Mesothelial cell of epicardium (in vitro differentiated cells): ENCODE data around the gene CAPSL. TPM values are rescaled to one million over a fixed set of nuclear protein-coding genes. Genes with fewer than 3 reads are reported as not detected.

Experiments used
- DNase-seq, 2 experiments: peaks; one replicate each; pipeline ENCODE4 v3.0.0; 2021; ENCODE audit warnings: low spot score in 2 of 2; ENCODE audit not compliant: unreplicated experiment in 2 of 2
- H3K27ac Mint-ChIP-seq: 2 replicates; pipeline ENCODE4 v1.8.0; 2021; ENCODE audit warnings: mixed read lengths
- H3K27me3 Mint-ChIP-seq: 2 replicates; pipeline ENCODE4 v1.8.0; 2021; ENCODE audit warnings: low read depth, mixed read lengths
- H3K36me3 Mint-ChIP-seq: 2 replicates; pipeline ENCODE4 v1.8.0; 2021; ENCODE audit warnings: mixed read lengths
- H3K4me1 Mint-ChIP-seq: 2 replicates; pipeline ENCODE4 v1.8.0; 2021; ENCODE audit warnings: mixed read lengths
- H3K4me3 Mint-ChIP-seq: 2 replicates; pipeline ENCODE4 v1.8.0; 2021; ENCODE audit warnings: mild to moderate bottlenecking, moderate library complexity, mixed read lengths
- H3K9me3 Mint-ChIP-seq: 2 replicates; pipeline ENCODE4 v1.8.0; 2021; ENCODE audit warnings: mixed read lengths
- CTCF ChIP-seq: fragments of 200-600 bp; sonication (generic); IDR thresholded peaks from one replicate; pipeline ENCODE4 v1.5.0; 2021; ENCODE audit warnings: antibody characterized with exemption; ENCODE audit not compliant: unreplicated experiment
- total RNA-seq: library from RNA; stranded (reverse); gene quantifications from 3 replicates; pipeline ENCODE4 v1.2.1, GENCODE V29; 2021

Gene CAPSL
- total RNA-seq, 1 donor from 2014 or later: not detected

- Mint-ChIP-seq H3K4me3 (no peak overlapping the region), H3K4me1 (peaks cover 7% of the 10 kb centered on the region), H3K36me3 (no peaks in the 10 kb centered on the region), H3K27ac (no peak overlapping the region), H3K9me3 (peaks cover 9% of the 10 kb centered on the region), H3K27me3 (peaks cover 2% of the 10 kb centered on the region)
- no peak for DNase-seq
- TF ChIP-seq CTCF: no peak
Observed at GRCh38 chr5:35904443-35905132, 33.8 kb downstream of the CAPSL start.

GRCh38 chr5:35903631-35904203 lies 34.7 kb downstream of the CAPSL start:
- no peak overlapping the region for H3K27ac Mint-ChIP-seq
- peaks cover 2% of the 10 kb centered on the region for H3K4me1 Mint-ChIP-seq
- TF ChIP-seq CTCF: no peak
- no peak overlapping the region for H3K4me3 Mint-ChIP-seq
- DNase-seq: no peak
- no peaks in the 10 kb centered on the region for H3K36me3 Mint-ChIP-seq
- peaks cover 9% of the 10 kb centered on the region for H3K9me3 Mint-ChIP-seq
- peaks cover 2% of the 10 kb centered on the region for H3K27me3 Mint-ChIP-seq

- peaks cover 9% of the 10 kb centered on the region for H3K9me3 Mint-ChIP-seq
- no peaks in the 10 kb centered on the region for H3K36me3 Mint-ChIP-seq
- no peak overlapping the region for H3K4me3 Mint-ChIP-seq
- H3K4me1 Mint-ChIP-seq: no peaks in the 10 kb centered on the region
- TF ChIP-seq CTCF: no peak
- no peak for DNase-seq
- H3K27ac Mint-ChIP-seq: no peak overlapping the region
- peaks cover 2% of the 10 kb centered on the region for H3K27me3 Mint-ChIP-seq
Observed at GRCh38 chr5:35902046-35902672, 36.3 kb downstream of the CAPSL start.

- H3K9me3 Mint-ChIP-seq: peaks cover 9% of the 10 kb centered on the region
- peaks cover 2% of the 10 kb centered on the region for H3K27me3 Mint-ChIP-seq
- H3K4me3 Mint-ChIP-seq: no peak overlapping the region
- H3K27ac Mint-ChIP-seq: no peak overlapping the region
- H3K36me3 Mint-ChIP-seq: no peaks in the 10 kb centered on the region
- TF ChIP-seq CTCF: no peak
- no peak for DNase-seq
- no peaks in the 10 kb centered on the region for H3K4me1 Mint-ChIP-seq
Observed at GRCh38 chr5:35900972-35901695, 37.3 kb downstream of the CAPSL start.

- Mint-ChIP-seq H3K27me3 (peaks cover 2% of the 10 kb centered on the region), H3K4me3 (no peak overlapping the region), H3K4me1 (no peaks in the 10 kb centered on the region), H3K9me3 (peaks cover 9% of the 10 kb centered on the region), H3K36me3 (no peaks in the 10 kb centered on the region), H3K27ac (no peak overlapping the region)
- no peak for DNase-seq
- TF ChIP-seq CTCF: no peak
Observed at GRCh38 chr5:35899800-35900199, 38.6 kb downstream of the CAPSL start.
